Astrocyte (in vitro differentiated cells and primary cell): Measurements from ENCODE around the gene THYN1.

Experiments used
- CTCF ChIP-seq: IDR thresholded peaks from 2 replicates; pipeline ENCODE4 v1.5.1; 2011; ENCODE audit warnings: low read depth, mild to moderate bottlenecking, inconsistent platforms, low read length, moderate library complexity; ENCODE audit not compliant: insufficient read depth
- EZH2 ChIP-seq: IDR thresholded peaks from 2 replicates; pipeline ENCODE4 v1.6.1; 2012; ENCODE audit warnings: mild to moderate bottlenecking, low read length, inconsistent platforms; ENCODE audit not compliant: insufficient read depth

GRCh38 chr11:134293119-134294113, 40.3 kb upstream of the THYN1 start:
- TF ChIP-seq CTCF = no peak
- no peak for TF ChIP-seq EZH2
